SU-DHL-6 (cell line): ENCODE measurements around the gene GRIA1.

ENCODE experiments used
- H2AFZ ChIP-seq: fragments of 200-600 bp; sonication (generic); 2 replicates; pipeline ENCODE4 v1.6.1; 2014; ENCODE audit warnings: low read depth, mild to moderate bottlenecking, moderate library complexity, mixed read lengths, antibody characterized with exemption, low read length; ENCODE audit not compliant: severe bottlenecking
- H3F3A ChIP-seq: fragments of 200-600 bp; shearing (Covaris generic); 2 replicates; pipeline ENCODE4 v1.6.0; 2016; ENCODE audit warnings: antibody characterized with exemption, mild to moderate bottlenecking; ENCODE audit not compliant: insufficient read depth
- H3K27ac ChIP-seq: fragments of 200-600 bp; sonication (generic); 2 replicates; pipeline ENCODE4 v1.5.1; 2016; ENCODE audit warnings: low read depth, mild to moderate bottlenecking, low read length, moderate library complexity, mixed read lengths
- H3K27me3 ChIP-seq: fragments of 200-600 bp; sonication (generic), shearing (Covaris generic); 2 replicates; pipeline ENCODE4 v1.6.0; 2014; ENCODE audit warnings: mild to moderate bottlenecking, low read length
- H3K36me3 ChIP-seq: fragments of 200-600 bp; sonication (generic); 2 replicates; pipeline ENCODE4 v1.6.1; 2014; ENCODE audit warnings: mild to moderate bottlenecking, low read length, mixed read lengths
- H3K4me2 ChIP-seq: fragments of 300-600, 200-600 bp; shearing (Covaris generic), sonication (generic); 2 replicates; pipeline ENCODE4 v1.6.0; 2014; ENCODE audit warnings: low read length, low read depth, mild to moderate bottlenecking; ENCODE audit not compliant: poor library complexity, severe bottlenecking
- H3K4me3 ChIP-seq: fragments of 200-600 bp; sonication (generic); 2 replicates; pipeline ENCODE4 v1.5.1; 2014; ENCODE audit warnings: antibody characterized with exemption, low read length, mild to moderate bottlenecking, mixed read lengths; ENCODE audit not compliant: insufficient read depth, poor library complexity, severe bottlenecking
- H3K79me2 ChIP-seq: fragments of 200-600 bp; sonication (generic); 2 replicates; pipeline ENCODE4 v1.6.1; 2014; ENCODE audit warnings: mild to moderate bottlenecking, low read length, moderate library complexity; ENCODE audit not compliant: insufficient read depth
- H3K9ac ChIP-seq: fragments of 200-600 bp; sonication (generic); 2 replicates; pipeline ENCODE4 v1.7.0; 2014; ENCODE audit warnings: mild to moderate bottlenecking, low read length
- H3K9me2 ChIP-seq: fragments of 200-600 bp; sonication (generic); replicated peaks from 2 replicates; pipeline ENCODE4 v1.6.1; 2014; ENCODE audit warnings: low read length; ENCODE audit not compliant: insufficient read depth
- H3K9me3 ChIP-seq: fragments of 200-600 bp; sonication (generic); 2 replicates; pipeline ENCODE4 v1.6.1; 2014; ENCODE audit warnings: low read length, mixed read lengths; ENCODE audit not compliant: insufficient read depth
- H4K20me1 ChIP-seq: fragments of 200-600 bp; sonication (generic); 2 replicates; pipeline ENCODE4 v1.6.1; 2014; ENCODE audit warnings: low read depth, mild to moderate bottlenecking, antibody characterized with exemption, low read length, moderate library complexity, mixed read lengths
- CTCF ChIP-seq: fragments of 200-600 bp; sonication (generic); IDR thresholded peaks from one replicate; pipeline ENCODE4 v1.5.1; 2017; ENCODE audit warnings: antibody characterized with exemption, mild to moderate bottlenecking, low read length, moderate library complexity; ENCODE audit not compliant: insufficient read depth, poor library complexity, severe bottlenecking
- EZH2phosphoT487 ChIP-seq: fragments of 200-600 bp; sonication (generic), shearing (Covaris generic); conservative IDR thresholded peaks from 2 replicates; pipeline ENCODE4 v1.6.1; 2018; ENCODE audit warnings: mild to moderate bottlenecking, antibody characterized with exemption, low read length, moderate library complexity, mixed read lengths

Gene GRIA1

GRCh38 chr5:153802050-153802821 is 311.8 kb downstream of the GRIA1 start:
- no peaks in the 10 kb centered on the region for H3K9me3 ChIP-seq
- no peaks in the 10 kb centered on the region for H3K27me3 ChIP-seq
- TF ChIP-seq EZH2phosphoT487 (no peak), CTCF (no peak)
- no peak overlapping the region for H3K4me3 ChIP-seq
- H3K27ac ChIP-seq, result no peak overlapping the region
- H3K9ac ChIP-seq, result no peak overlapping the region
- H3F3A ChIP-seq, result no peaks in the 10 kb centered on the region
- H4K20me1 ChIP-seq, result no peaks in the 10 kb centered on the region
- no peaks in the 10 kb centered on the region for H3K36me3 ChIP-seq
- no peak overlapping the region for H3K4me2 ChIP-seq
- H3K9me2 ChIP-seq, result no peaks in the 10 kb centered on the region
- H2AFZ ChIP-seq, result no peak overlapping the region
- H3K79me2 ChIP-seq, result no peaks in the 10 kb centered on the region

- Histone ChIP-seq H3K9me2 (no peaks in the 10 kb centered on the region), H3K4me2 (no peak overlapping the region), H3F3A (no peaks in the 10 kb centered on the region), H3K4me3 (no peak overlapping the region), H3K9me3 (no peaks in the 10 kb centered on the region), H3K27ac (no peak overlapping the region), H4K20me1 (no peaks in the 10 kb centered on the region), H3K36me3 (no peaks in the 10 kb centered on the region), H3K27me3 (no peaks in the 10 kb centered on the region), H2AFZ (no peak overlapping the region), H3K79me2 (no peaks in the 10 kb centered on the region), H3K9ac (no peak overlapping the region)
- TF ChIP-seq CTCF, result no peak
- no peak for TF ChIP-seq EZH2phosphoT487
Observed at GRCh38 chr5:153807801-153808200, 317.3 kb downstream of the GRIA1 start.

GRCh38 chr5:153809166-153809565 is 318.7 kb downstream of the GRIA1 start:
- Histone ChIP-seq H3K4me3 (no peak overlapping the region), H3K27me3 (no peaks in the 10 kb centered on the region), H3K79me2 (no peaks in the 10 kb centered on the region), H3K9ac (no peak overlapping the region), H3K4me2 (no peak overlapping the region), H2AFZ (no peak overlapping the region), H3K9me3 (no peaks in the 10 kb centered on the region), H3K9me2 (no peaks in the 10 kb centered on the region), H4K20me1 (no peaks in the 10 kb centered on the region), H3F3A (no peaks in the 10 kb centered on the region), H3K27ac (no peak overlapping the region), H3K36me3 (no peaks in the 10 kb centered on the region)
- TF ChIP-seq EZH2phosphoT487 (no peak), CTCF (no peak)
